HepG2 (cell line): ENCODE measurements around the gene SERPINA6. TPM values are rescaled to one million over a fixed set of nuclear protein-coding genes. Genes with fewer than 3 reads are reported as not detected.

Source experiments
- BCLAF1 ChIP-seq: fragments of 450-650 bp; IDR thresholded peaks from 2 replicates; pipeline ENCODE4 v1.6.1; 2017; ENCODE audit warnings: mild to moderate bottlenecking
- GABPA ChIP-seq, 2 experiments: IDR thresholded peaks; 2 replicates each; pipeline ENCODE4 v1.6.1; 2011 to 2016; ENCODE audit warnings: low read depth in 2 of 2, low read length in 1 of 2, missing biosample characterization in 1 of 2, missing genetic modification characterization in 1 of 2
- ONECUT2 ChIP-seq: sonication (generic); formaldehyde crosslinking; IDR thresholded peaks from 2 replicates; pipeline ENCODE4 v1.4.0; 2020; ENCODE audit warnings: missing genetic modification reagents
- PBX3 ChIP-seq: sonication (generic); formaldehyde crosslinking; IDR thresholded peaks from 2 replicates; pipeline ENCODE4 v1.8.1; 2023; ENCODE audit warnings: missing genetic modification reagents, inconsistent platforms, borderline replicate concordance
- POGZ ChIP-seq: sonication (generic); formaldehyde crosslinking; IDR thresholded peaks from 2 replicates; pipeline ENCODE4 v1.4.0; 2020; ENCODE audit warnings: mild to moderate bottlenecking, missing genetic modification reagents
- RARA ChIP-seq: IDR thresholded peaks from 2 replicates; pipeline ENCODE4 v1.6.1; 2016; ENCODE audit warnings: missing genetic modification reagents, missing compliant biosample characterization
- SP1 ChIP-seq, 2 experiments: fragments of 450-650 bp in 1 of 2; sonication (generic) in 1 of 2; formaldehyde crosslinking in 1 of 2; IDR thresholded peaks; 2 replicates each; pipeline versions ENCODE4 v1.4.0 to v1.6.1; 2016 to 2020; ENCODE audit warnings: missing genetic modification reagents in 1 of 2
- SP4 ChIP-seq: sonication (generic); formaldehyde crosslinking; IDR thresholded peaks from 2 replicates; pipeline ENCODE4 v1.8.1; 2023; ENCODE audit warnings: mild to moderate bottlenecking, missing genetic modification reagents
- THYN1 ChIP-seq: sonication (generic); formaldehyde crosslinking; IDR thresholded peaks from 2 replicates; pipeline ENCODE4 v1.8.1; 2023; ENCODE audit warnings: low read depth, mild to moderate bottlenecking, moderate library complexity, missing genetic modification reagents, borderline replicate concordance
- USF2 ChIP-seq, 2 experiments: sonication (generic) in 1 of 2; formaldehyde crosslinking in 1 of 2; IDR thresholded peaks; 2 replicates each; pipeline versions ENCODE4 v1.5.1 to v1.6.1; 2011 to 2020; ENCODE audit warnings: borderline replicate concordance in 1 of 2, low read depth in 1 of 2, low read length in 1 of 2, mild to moderate bottlenecking in 1 of 2, missing genetic modification reagents in 1 of 2, moderate library complexity in 1 of 2
- YEATS4 ChIP-seq: sonication (generic); formaldehyde crosslinking; IDR thresholded peaks from 2 replicates; pipeline ENCODE4 v1.4.0; 2020; ENCODE audit warnings: missing genetic modification reagents, borderline replicate concordance
- ZNF326 ChIP-seq: sonication (generic); formaldehyde crosslinking; IDR thresholded peaks from 2 replicates; pipeline ENCODE4 v1.4.0; 2020; ENCODE audit warnings: missing genetic modification reagents, borderline replicate concordance
- ZNF329 ChIP-seq: sonication (generic); formaldehyde crosslinking; IDR thresholded peaks from 2 replicates; pipeline ENCODE4 v1.9.0; 2021; ENCODE audit warnings: low read depth, mild to moderate bottlenecking, missing genetic modification reagents
- ZNF598 ChIP-seq: sonication (generic); formaldehyde crosslinking; IDR thresholded peaks from 2 replicates; pipeline ENCODE4 v1.5.1; 2020; ENCODE audit warnings: mild to moderate bottlenecking, missing genetic modification reagents, borderline replicate concordance
- ZNF615 ChIP-seq: sonication (generic); formaldehyde crosslinking; IDR thresholded peaks from 2 replicates; pipeline ENCODE4 v1.5.0; 2020; ENCODE audit warnings: mild to moderate bottlenecking, missing genetic modification reagents, borderline replicate concordance
- ZNF639 ChIP-seq: conservative IDR thresholded peaks from 2 replicates; pipeline ENCODE4 v1.6.1; 2018; ENCODE audit warnings: missing genetic modification reagents
- ZNF782 ChIP-seq: sonication (generic); formaldehyde crosslinking; IDR thresholded peaks from 2 replicates; pipeline ENCODE4 v1.4.0; 2020; ENCODE audit warnings: missing genetic modification reagents, mild to moderate bottlenecking, borderline replicate concordance
- ZNF784 ChIP-seq: sonication (generic); formaldehyde crosslinking; IDR thresholded peaks from 2 replicates; pipeline ENCODE4 v1.5.1; 2020; ENCODE audit warnings: missing genetic modification reagents, mild to moderate bottlenecking, borderline replicate concordance
- polyA plus RNA-seq, 8 experiments: library from polyadenylated mRNA; depleted of rRNA in 3 of 8; stranded (reverse) in 7 of 8; unstranded in 1 of 8; fragments of >200 nt; fragmentation: Illumina TruSeq in 4 of 8; extraction: Trizol in 4 of 8; gene quantifications; 2 replicates each; pipeline versions ENCODE4 v1.2.1 to v1.2.3, GENCODE V29; 2011 to 2016; ENCODE audit warnings: low read depth in 4 of 8, missing spikeins in 1 of 8, mixed read lengths in 1 of 8; ENCODE audit not compliant: insufficient read depth in 1 of 8
- total RNA-seq, 5 experiments: library from RNA; depleted of rRNA; stranded (reverse); fragments of >200 nt; fragmentation: Illumina TruSeq; extraction: Trizol; gene quantifications; 2 replicates each; pipeline ENCODE4 v1.2.3, GENCODE V29; 2016; ENCODE audit warnings: low read depth in 1 of 5

The SERPINA6 gene
- total and polyA plus RNA-seq, 2 of the 13 experiments (the other 11 are each of a cell fraction or from before 2014, with no cell fraction given): 260 to 333 TPM

GRCh38 chr14:94322648-94323570 lies at the start of gene SERPINA6 (continued):
- TF ChIP-seq ZNF784 (CRISPR knock-in tag) (no peak), ONECUT2 (CRISPR knock-in tag) (no peak), SP4 (CRISPR knock-in tag) (no peak; the same call in 1 of the 2 replicates), ZNF615 (no peak), ZNF326 (CRISPR knock-in tag) (no peak), BCLAF1 (no peak), ZNF639 (no peak; the same call in 1 of the 2 replicates), THYN1 (CRISPR knock-in tag) (no peak), USF2 (IDR thresholded peaks at IDR 0.05; ENCODE audit: low read depth, low read length) (no peak), USF2 (CRISPR knock-in tag; IDR thresholded peaks at IDR 0.05; ENCODE audit: borderline replicate concordance) (no peak), SP1 (IDR thresholded peaks at IDR 0.05) (no peak), SP1 (CRISPR knock-in tag; IDR thresholded peaks at IDR 0.05) (no peak; the same call in 1 of the 2 replicates), ZNF782 (CRISPR knock-in tag) (no peak), YEATS4 (CRISPR knock-in tag) (no peak), GABPA (IDR thresholded peaks at IDR 0.05; ENCODE audit: low read depth, low read length) (no peak), GABPA (CRISPR knock-in tag; IDR thresholded peaks at IDR 0.05; ENCODE audit: low read depth) (peak; percentile 58; the same call in 1 of the 2 replicates), ZNF598 (no peak; the same call in 1 of the 2 replicates), RARA (CRISPR knock-in tag) (peak; percentile 93), PBX3 (CRISPR knock-in tag) (no peak), POGZ (CRISPR knock-in tag) (peak; percentile 68), ZNF329 (CRISPR knock-in tag) (peak; percentile 67; the same call in 1 of the 2 replicates)
